ENCODE measurements around the gene FZD1. TPM values are rescaled to one million over a fixed set of nuclear protein-coding genes. Genes with fewer than 3 reads are reported as not detected.

The FZD1 gene
- total RNA-seq, 1 experiment from 2014 or later = 0.61 TPM

- Histone ChIP-seq H3K23ac (ENCODE audit: insufficient read length, low read depth, low read length) (no peak overlapping the region), H4K8ac (replicated peaks; ENCODE audit: insufficient read length, low read depth, low read length) (no peak overlapping the region), H3K23me2 (ENCODE audit: insufficient read length, low read depth, low read length, poor library complexity, severe bottlenecking) (no peaks in the 10 kb centered on the region), H3K27me3 (ENCODE audit: insufficient read depth, low read length) (no peaks in the 10 kb centered on the region), H2BK20ac (ENCODE audit: low read depth, low read length, poor library complexity, severe bottlenecking) (no peak overlapping the region), H3K4me2 (ENCODE audit: insufficient read depth, insufficient read length, low read length) (no peak overlapping the region), H2AK5ac (ENCODE audit: insufficient read length, low read length) (no peak overlapping the region), H3K9me3 (ENCODE audit: control insufficient read depth, low read depth, low read length) (no peaks in the 10 kb centered on the region), H3K56ac (ENCODE audit: insufficient read length, low read depth, low read length) (no peak overlapping the region), H3K18ac (ENCODE audit: insufficient read length, low read depth, low read length) (no peak overlapping the region), H2BK120ac (ENCODE audit: low read depth, low read length, poor library complexity, severe bottlenecking) (no peak overlapping the region), H3K79me1 (ENCODE audit: insufficient read depth, low read depth, low read length, poor library complexity, severe bottlenecking) (no peaks in the 10 kb centered on the region), H4K20me1 (ENCODE audit: control insufficient read depth, insufficient read depth, insufficient read length) (no peaks in the 10 kb centered on the region), H2AFZ (ENCODE audit: low read length) (no peak overlapping the region), H3T11ph (ENCODE audit: low read length) (no peak overlapping the region), H3K4me1 (ENCODE audit: insufficient read depth, low read length) (no peaks in the 10 kb centered on the region), H2BK15ac (ENCODE audit: low read depth, low read length) (no peak overlapping the region), H4K91ac (ENCODE audit: insufficient read length, low read depth, low read length) (no peak overlapping the region), H3K9ac (ENCODE audit: extremely low read depth, insufficient read length, low read length) (no peak overlapping the region), H3K79me2 (ENCODE audit: insufficient read depth, low read length) (no peaks in the 10 kb centered on the region), H2BK12ac (ENCODE audit: insufficient read length, low read depth, low read length) (no peak overlapping the region), H2BK5ac (ENCODE audit: insufficient read length, low read length) (no peak overlapping the region), H4K5ac (ENCODE audit: insufficient read length, low read depth, low read length) (no peak overlapping the region), H3K14ac (ENCODE audit: insufficient read depth, low read length) (no peak overlapping the region), H3K27ac (ENCODE audit: insufficient read length, low read depth, low read length) (no peak overlapping the region), H3K4ac (ENCODE audit: low read depth, low read length) (no peak overlapping the region)
- Mint-ChIP-seq H3K4me1 (peaks cover 0 to 2% of the 10 kb centered on the region in 2 experiments; a peak in 1 of 4 replicates), H3K36me3 (ENCODE audit: insufficient read depth in 1 of 3, low read depth in 3 of 3) (no peaks in the 10 kb centered on the region), H3K4me3 (no peak overlapping the region), H3K27me3 (ENCODE audit: low read depth) (no peaks in the 10 kb centered on the region), H3K9me3 (no peaks in the 10 kb centered on the region), H3K27ac (no peak overlapping the region)
- TF ChIP-seq CTCF (conservative IDR thresholded peaks at IDR 0.05) = no peak
- whole genome bisulfite sequencing (ENCODE audit: extremely low coverage, insufficient read length, low lambda C conversion rate) = no CpG with 5 or more reads among the region's 8 CpGs
- no peak for DNase-seq
Measured at GRCh38 chr7:91242097-91242844, 22.0 kb upstream of the FZD1 start.
